ENCODE measurements around the gene TRPM3. TPM values are rescaled to one million over a fixed set of nuclear protein-coding genes. Genes with fewer than 3 reads are reported as not detected.
A peak's percentile ranks its signal among the peaks of the same experiment; 100 is the strongest.

Gene TRPM3
- polyA plus RNA-seq, 3 donors = not detected

- Histone ChIP-seq H3K4me2 (replicated peaks; ENCODE audit: extremely low read depth, low read length, poor library complexity, severe bottlenecking) (no peak overlapping the region), H3K79me2 (ENCODE audit: insufficient read depth, low read length) (no peaks in the 10 kb centered on the region), H2AFZ (ENCODE audit: insufficient read depth, low read depth, low read length, poor library complexity, severe bottlenecking) (no peak overlapping the region), H3K27ac (ENCODE audit: low read depth in 1 of 2, low read length in 2 of 2) (no peak overlapping the region), H3K4me3 (replicated peaks in 1 of 3; ENCODE audit: low read depth in 2 of 3, low read length in 3 of 3) (no peak overlapping the region), H4K20me1 (ENCODE audit: insufficient read depth, low read length) (no peaks in the 10 kb centered on the region), H3K36me3 (replicated peaks in 1 of 2; ENCODE audit: control insufficient read depth in 1 of 2, insufficient read depth in 2 of 2, low read length in 2 of 2) (no peaks in the 10 kb centered on the region), H3K9me3 (replicated peaks in 1 of 2; ENCODE audit: control insufficient read depth in 1 of 2, insufficient read depth in 1 of 2, low read length in 2 of 2) (no peaks in the 10 kb centered on the region), H3K4me1 (ENCODE audit: control insufficient read depth in 1 of 2, insufficient read depth in 2 of 2, low read length in 2 of 2) (no peaks in the 10 kb centered on the region), H3K9ac (ENCODE audit: insufficient read depth, low read length, poor library complexity, severe bottlenecking) (no peak overlapping the region), H3K27me3 (ENCODE audit: control insufficient read depth in 2 of 2, insufficient read depth in 2 of 2, low read length in 2 of 2) (no peaks in the 10 kb centered on the region)
- TF ChIP-seq CTCF (IDR thresholded peaks at IDR 0.05) = no peak
- H3K36me3 Mint-ChIP-seq = no peaks in the 10 kb centered on the region
- DNase-seq = peak in 1 of 3 donors; percentile 1
- no peaks in the 10 kb centered on the region for H3K4me1 Mint-ChIP-seq
- 71% methylated on average over 1 of the region's 3 CpGs for WGBS (ENCODE audit: insufficient coverage)
- no peak overlapping the region for H3K4me3 Mint-ChIP-seq
- peaks cover 0 to 1% (median 0%) of the 10 kb centered on the region in 3 donors for H3K27me3 Mint-ChIP-seq (ENCODE audit: low read depth in 3 of 3)
- no peaks in the 10 kb centered on the region for H3K9me3 Mint-ChIP-seq
- intact Hi-C loops (cut with micrococcal nuclease) = no loop called here
- H3K27ac Mint-ChIP-seq = no peak overlapping the region
These were observed 260.0 kb downstream of the TRPM3 start for GRCh38 chr9:70861376-70861775.

GRCh38 chr9:70859694-70860093 lies 261.7 kb downstream of the TRPM3 start:
- H3K4me1 ChIP-seq (ENCODE audit: control insufficient read depth in 1 of 2, insufficient read depth in 2 of 2, low read length in 2 of 2) = no peaks in the 10 kb centered on the region
- Mint-ChIP-seq H3K4me3 (no peak overlapping the region), H3K27ac (no peak overlapping the region), H3K36me3 (no peaks in the 10 kb centered on the region), H3K9me3 (no peaks in the 10 kb centered on the region), H3K4me1 (no peaks in the 10 kb centered on the region), H3K27me3 (ENCODE audit: low read depth in 3 of 3) (no peaks in the 10 kb centered on the region)
- no peak overlapping the region for H3K4me2 ChIP-seq (replicated peaks; ENCODE audit: extremely low read depth, low read length, poor library complexity, severe bottlenecking)
- H4K20me1 ChIP-seq (ENCODE audit: insufficient read depth, low read length) = no peaks in the 10 kb centered on the region
- intact Hi-C loops (cut with micrococcal nuclease) = no loop called here
- H3K4me3 ChIP-seq (replicated peaks in 1 of 3; ENCODE audit: low read depth in 2 of 3, low read length in 3 of 3) = no peak overlapping the region
- WGBS (ENCODE audit: insufficient coverage) = 100% methylated on average over 1 of the region's 2 CpGs
- no peaks in the 10 kb centered on the region for H3K36me3 ChIP-seq (replicated peaks in 1 of 2; ENCODE audit: control insufficient read depth in 1 of 2, insufficient read depth in 2 of 2, low read length in 2 of 2)
- no peak overlapping the region for H3K27ac ChIP-seq (ENCODE audit: low read depth in 1 of 2, low read length in 2 of 2)
- H3K9me3 ChIP-seq (replicated peaks in 1 of 2; ENCODE audit: control insufficient read depth in 1 of 2, insufficient read depth in 1 of 2, low read length in 2 of 2) = no peaks in the 10 kb centered on the region
- no peak for TF ChIP-seq CTCF (IDR thresholded peaks at IDR 0.05)
- H2AFZ ChIP-seq (ENCODE audit: insufficient read depth, low read depth, low read length, poor library complexity, severe bottlenecking) = no peak overlapping the region
- DNase-seq = no peak
- no peaks in the 10 kb centered on the region for H3K27me3 ChIP-seq (ENCODE audit: control insufficient read depth in 2 of 2, insufficient read depth in 2 of 2, low read length in 2 of 2)
- no peak overlapping the region for H3K9ac ChIP-seq (ENCODE audit: insufficient read depth, low read length, poor library complexity, severe bottlenecking)
- H3K79me2 ChIP-seq (ENCODE audit: insufficient read depth, low read length) = no peaks in the 10 kb centered on the region

Data from CD14-positive monocyte (primary cell).